HepG2 (cell line): ENCODE data around the gene JADE3. TPM values are rescaled to one million over a fixed set of nuclear protein-coding genes. Genes with fewer than 3 reads are reported as not detected.
A peak's percentile ranks its signal among the peaks of the same experiment; 100 is the strongest.

Experiments
- ATF7-NPFF ChIP-seq: sonication (generic); formaldehyde crosslinking; IDR thresholded peaks from 2 replicates; pipeline ENCODE4 v1.8.1; 2023; ENCODE audit warnings: mild to moderate bottlenecking, low read depth, missing genetic modification reagents, moderate library complexity
- BORCS8-MEF2B ChIP-seq: sonication (generic); formaldehyde crosslinking; IDR thresholded peaks from 2 replicates; pipeline ENCODE4 v1.8.0; 2022; ENCODE audit warnings: mild to moderate bottlenecking, missing genetic modification reagents
- CENPX ChIP-seq: sonication (generic); formaldehyde crosslinking; IDR thresholded peaks from 2 replicates; pipeline ENCODE4 v1.9.0; 2021; ENCODE audit warnings: mild to moderate bottlenecking, missing genetic modification reagents, moderate library complexity
- CREM ChIP-seq, 2 experiments: sonication (generic) in 1 of 2; formaldehyde crosslinking in 1 of 2; IDR thresholded peaks; 2 replicates each; pipeline versions ENCODE4 v1.4.0 to v1.6.1; 2016 to 2020; ENCODE audit warnings: antibody characterized with exemption in 1 of 2, mild to moderate bottlenecking in 1 of 2, missing genetic modification reagents in 1 of 2
- PHF21A ChIP-seq: sonication (generic); formaldehyde crosslinking; IDR thresholded peaks from 2 replicates; pipeline ENCODE4 v1.5.0; 2020; ENCODE audit warnings: mild to moderate bottlenecking, missing genetic modification reagents
- PRDM10 ChIP-seq: sonication (generic); formaldehyde crosslinking; IDR thresholded peaks from 2 replicates; pipeline ENCODE4 v1.4.0; 2020; ENCODE audit warnings: low read depth, missing genetic modification reagents
- SALL1 ChIP-seq: sonication (generic); formaldehyde crosslinking; IDR thresholded peaks from 2 replicates; pipeline ENCODE4 v1.8.0; 2022; ENCODE audit warnings: mild to moderate bottlenecking, missing genetic modification reagents
- SP1 ChIP-seq, 2 experiments: fragments of 450-650 bp in 1 of 2; sonication (generic) in 1 of 2; formaldehyde crosslinking in 1 of 2; IDR thresholded peaks; 2 replicates each; pipeline versions ENCODE4 v1.4.0 to v1.6.1; 2016 to 2020; ENCODE audit warnings: missing genetic modification reagents in 1 of 2
- SP140L ChIP-seq: sonication (generic); formaldehyde crosslinking; IDR thresholded peaks from 2 replicates; pipeline ENCODE4 v1.4.0; 2020; ENCODE audit warnings: missing genetic modification reagents, borderline replicate concordance
- TBP ChIP-seq: sonication (generic); formaldehyde crosslinking; IDR thresholded peaks from 2 replicates; pipeline ENCODE4 v1.5.0; 2020; ENCODE audit warnings: missing genetic modification reagents
- TP53 ChIP-seq: sonication (generic); formaldehyde crosslinking; conservative IDR thresholded peaks from 2 replicates; pipeline ENCODE4 v1.4.0; 2020; ENCODE audit warnings: missing genetic modification reagents
- ZFP90 ChIP-seq: sonication (generic); formaldehyde crosslinking; IDR thresholded peaks from 2 replicates; pipeline ENCODE4 v1.8.0; 2022; ENCODE audit warnings: missing genetic modification reagents, mild to moderate bottlenecking, inconsistent platforms, borderline replicate concordance
- ZNF12 ChIP-seq: sonication (generic); formaldehyde crosslinking; IDR thresholded peaks from 2 replicates; pipeline ENCODE4 v1.5.0; 2020; ENCODE audit warnings: missing genetic modification reagents
- ZNF20 ChIP-seq: sonication (generic); formaldehyde crosslinking; IDR thresholded peaks from 2 replicates; pipeline ENCODE4 v1.4.0; 2020; ENCODE audit warnings: mild to moderate bottlenecking, moderate library complexity, missing genetic modification reagents
- ZNF282 ChIP-seq: fragments of 450-650 bp; IDR thresholded peaks from 2 replicates; pipeline ENCODE4 v1.6.1; 2018; ENCODE audit not compliant: partially characterized antibody
- ZNF451 ChIP-seq: sonication (generic); formaldehyde crosslinking; IDR thresholded peaks from 2 replicates; pipeline ENCODE4 v1.5.0; 2020; ENCODE audit warnings: mild to moderate bottlenecking, missing genetic modification reagents
- ZNF546 ChIP-seq: sonication (generic); formaldehyde crosslinking; conservative IDR thresholded peaks from 2 replicates; pipeline ENCODE4 v1.8.1; 2023; ENCODE audit warnings: mild to moderate bottlenecking, missing genetic modification reagents
- ZNF557 ChIP-seq: sonication (generic); formaldehyde crosslinking; IDR thresholded peaks from 2 replicates; pipeline ENCODE4 v1.4.0; 2020; ENCODE audit warnings: missing genetic modification reagents
- ZNF687 ChIP-seq: sonication (generic); formaldehyde crosslinking; IDR thresholded peaks from 2 replicates; pipeline ENCODE4 v1.5.1; 2020; ENCODE audit warnings: mild to moderate bottlenecking, missing genetic modification reagents, moderate library complexity
- ZNF691 ChIP-seq: sonication (generic); formaldehyde crosslinking; IDR thresholded peaks from 2 replicates; pipeline ENCODE4 v1.4.0; 2020; ENCODE audit warnings: missing genetic modification reagents, low read depth, mild to moderate bottlenecking, borderline replicate concordance
- ZNF709 ChIP-seq: sonication (generic); formaldehyde crosslinking; IDR thresholded peaks from 2 replicates; pipeline ENCODE4 v1.5.0; 2020; ENCODE audit warnings: mild to moderate bottlenecking, missing genetic modification reagents
- ZNF790 ChIP-seq: sonication (generic); formaldehyde crosslinking; IDR thresholded peaks from 2 replicates; pipeline ENCODE4 v1.8.0; 2022; ENCODE audit warnings: missing genetic modification reagents, mild to moderate bottlenecking, borderline replicate concordance
- polyA plus RNA-seq, 8 experiments: library from polyadenylated mRNA; depleted of rRNA in 3 of 8; stranded (reverse) in 7 of 8; unstranded in 1 of 8; fragments of >200 nt; fragmentation: Illumina TruSeq in 4 of 8; extraction: Trizol in 4 of 8; gene quantifications; 2 replicates each; pipeline versions ENCODE4 v1.2.1 to v1.2.3, GENCODE V29; 2011 to 2016; ENCODE audit warnings: low read depth in 4 of 8, missing spikeins in 1 of 8, mixed read lengths in 1 of 8; ENCODE audit not compliant: insufficient read depth in 1 of 8
- total RNA-seq, 5 experiments: library from RNA; depleted of rRNA; stranded (reverse); fragments of >200 nt; fragmentation: Illumina TruSeq; extraction: Trizol; gene quantifications; 2 replicates each; pipeline ENCODE4 v1.2.3, GENCODE V29; 2016; ENCODE audit warnings: low read depth in 1 of 5

The JADE3 gene
- total and polyA plus RNA-seq, 2 of the 13 experiments (the other 11 are each of a cell fraction or from before 2014, with no cell fraction given), result 7.7 to 7.8 TPM

- no peak for TF ChIP-seq SP1 (IDR thresholded peaks at IDR 0.05)
- no peak for TF ChIP-seq SP1 (CRISPR knock-in tag; IDR thresholded peaks at IDR 0.05)
- no peak for TF ChIP-seq ZNF12 (CRISPR knock-in tag)
- TF ChIP-seq ZNF282, result no peak
- TF ChIP-seq ZNF546, result no peak
- no peak for TF ChIP-seq ZNF790
- TF ChIP-seq ZNF451 (CRISPR knock-in tag), result no peak
- TF ChIP-seq ATF7-NPFF (CRISPR knock-in tag), result no peak
- TF ChIP-seq ZNF691 (CRISPR knock-in tag), result no peak
- no peak for TF ChIP-seq PHF21A (CRISPR knock-in tag)
- TF ChIP-seq CREM (IDR thresholded peaks at IDR 0.05), result no peak
- no peak for TF ChIP-seq CREM (CRISPR knock-in tag; IDR thresholded peaks at IDR 0.05)
- TF ChIP-seq ZFP90 (CRISPR knock-in tag), result no peak
- TF ChIP-seq CENPX (CRISPR knock-in tag), result no peak
- TF ChIP-seq ZNF557 (CRISPR knock-in tag), result no peak
- no peak for TF ChIP-seq TP53
- TF ChIP-seq BORCS8-MEF2B (CRISPR knock-in tag), result no peak
- no peak for TF ChIP-seq ZNF20 (CRISPR knock-in tag)
- TF ChIP-seq SP140L (CRISPR knock-in tag), result no peak
- peak; percentile 22; the same call in 1 of the 2 replicates for TF ChIP-seq SALL1
- no peak for TF ChIP-seq PRDM10 (CRISPR knock-in tag)
- no peak for TF ChIP-seq ZNF687 (CRISPR knock-in tag)
- no peak for TF ChIP-seq ZNF709 (CRISPR knock-in tag)
- TF ChIP-seq TBP, result no peak
Observed at GRCh38 chrX:47063179-47063578, 151.0 kb downstream of the JADE3 start (continued).
